BLaER1 (cell line): Measurements from ENCODE around the gene GNL2.
"Not testable (repeated sequence)": the region's sequence is repeated elsewhere in the genome, so short reads cannot be mapped to it uniquely, and the experiment has no call there.

Experiments
- H3K27ac ChIP-seq: shearing (Covaris generic); formaldehyde crosslinking; 2 replicates; pipeline ENCODE4 v1.8.1; 2022
- H3K27me3 ChIP-seq: shearing (Covaris generic); formaldehyde crosslinking; 2 replicates; pipeline ENCODE4 v1.8.1; 2022
- H3K36me3 ChIP-seq: shearing (Covaris generic); formaldehyde crosslinking; 2 replicates; pipeline ENCODE4 v1.8.1; 2022
- H3K4me1 ChIP-seq: shearing (Covaris generic); formaldehyde crosslinking; 2 replicates; pipeline ENCODE4 v1.8.1; 2022
- H3K4me2 ChIP-seq: shearing (Covaris generic); formaldehyde crosslinking; 2 replicates; pipeline ENCODE4 v1.8.1; 2022
- H3K4me3 ChIP-seq: shearing (Covaris generic); formaldehyde crosslinking; 2 replicates; pipeline ENCODE4 v1.8.1; 2022
- H3K9ac ChIP-seq: shearing (Covaris generic); formaldehyde crosslinking; 2 replicates; pipeline ENCODE4 v1.8.1; 2022
- H3K9me3 ChIP-seq: shearing (Covaris generic); formaldehyde crosslinking; 2 replicates; pipeline ENCODE4 v1.8.1; 2022
- H4K20me1 ChIP-seq: shearing (Covaris generic); formaldehyde crosslinking; 2 replicates; pipeline ENCODE4 v1.8.1; 2022
- Cebpa-rat ChIP-seq: shearing (Covaris generic); IDR thresholded peaks from 2 replicates; pipeline ENCODE4 v1.8.1; 2022

GNL2 gene

DNA sequence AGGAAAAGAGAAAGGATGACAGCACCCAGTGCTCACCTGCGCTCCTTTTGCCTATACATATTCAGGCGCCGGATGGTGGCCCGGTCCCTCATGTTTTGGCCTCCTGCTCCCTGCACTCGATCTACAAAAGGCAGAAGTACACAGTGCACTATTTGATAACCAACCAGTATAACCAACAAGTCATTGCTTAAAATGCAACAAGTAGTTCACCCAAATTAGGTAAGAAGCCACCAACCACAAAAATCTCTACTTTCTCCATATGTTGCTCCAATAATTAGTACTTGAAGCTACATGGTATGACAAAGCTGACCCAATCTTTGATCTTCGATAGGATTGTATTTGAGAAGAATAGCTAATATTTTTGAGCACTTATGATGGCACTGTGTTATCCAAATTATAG is 2.0 kb downstream of the GNL2 start:
- Histone ChIP-seq H3K4me2 (peak overlapping the region; percentile 97), H3K36me3 (peaks cover 55% of the 10 kb centered on the region), H3K9ac (no peak overlapping the region)

DNA sequence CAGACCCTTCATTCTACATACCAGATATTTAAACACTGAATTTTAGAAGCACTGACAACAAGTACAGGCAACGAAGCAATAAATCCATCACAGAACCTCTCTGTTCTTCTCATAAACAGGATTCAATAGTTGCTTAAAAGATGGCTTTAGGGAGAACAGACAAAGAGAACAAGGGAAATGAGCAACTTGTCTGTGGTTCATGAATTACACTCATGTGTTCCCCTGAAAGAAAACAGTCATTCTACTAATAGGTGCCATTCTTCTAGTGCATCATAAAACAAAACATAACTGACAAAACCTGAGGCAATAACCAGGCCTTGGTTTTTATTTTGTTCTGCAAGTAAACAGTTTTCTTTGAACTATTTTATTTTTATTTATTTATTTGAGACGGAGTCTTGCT is 6.8 kb downstream of the GNL2 start:
- peaks cover 7% of the 10 kb centered on the region for H3K4me1 ChIP-seq
- no peaks in the 10 kb centered on the region for H3K27me3 ChIP-seq
- peaks cover 100% of the 10 kb centered on the region for H3K36me3 ChIP-seq
- no peak overlapping the region for H3K4me3 ChIP-seq
- no peak overlapping the region for H3K9ac ChIP-seq
- no peak for TF ChIP-seq Cebpa-rat
- no peak overlapping the region for H3K4me2 ChIP-seq
- no peak overlapping the region for H3K27ac ChIP-seq
- peaks cover 82% of the 10 kb centered on the region for H4K20me1 ChIP-seq
- H3K9me3 ChIP-seq = no peaks in the 10 kb centered on the region

More for the DNA sequence above, 2.0 kb downstream of the GNL2 start:
- H3K4me1 ChIP-seq = peaks cover 25% of the 10 kb centered on the region
- no peaks in the 10 kb centered on the region for H3K27me3 ChIP-seq
- H3K9me3 ChIP-seq = no peaks in the 10 kb centered on the region
- H3K27ac ChIP-seq = no peak overlapping the region
- no peak overlapping the region for H3K4me3 ChIP-seq
- TF ChIP-seq Cebpa-rat = no peak
- peaks cover 67% of the 10 kb centered on the region for H4K20me1 ChIP-seq

- H3K9me3 ChIP-seq, H3K4me3 ChIP-seq, H3K27me3 ChIP-seq, H3K4me2 ChIP-seq, H3K9ac ChIP-seq, H3K4me1 ChIP-seq, H3K27ac ChIP-seq: not testable (repeated sequence)
- H4K20me1 ChIP-seq = peaks cover 63% of the 10 kb centered on the region
- H3K36me3 ChIP-seq = peaks cover 100% of the 10 kb centered on the region
These were observed 11.2 kb downstream of the GNL2 start for GRCh38 chr1:37584544-37584943.

GRCh38 chr1:37575692-37576091 is 20.0 kb downstream of the GNL2 start:
- Histone ChIP-seq H3K4me2 (no peak overlapping the region), H3K27me3 (no peaks in the 10 kb centered on the region), H3K9me3 (no peaks in the 10 kb centered on the region), H3K27ac (no peak overlapping the region), H3K4me3 (no peak overlapping the region), H3K4me1 (no peaks in the 10 kb centered on the region), H3K36me3 (peaks cover 100% of the 10 kb centered on the region), H3K9ac (no peak overlapping the region), H4K20me1 (peaks cover 20% of the 10 kb centered on the region; the same call in 1 of the 2 replicates)
- TF ChIP-seq Cebpa-rat = no peak

- Histone ChIP-seq H3K4me2 (no peak overlapping the region), H3K36me3 (peaks cover 100% of the 10 kb centered on the region), H3K4me3 (no peak overlapping the region), H3K4me1 (no peaks in the 10 kb centered on the region), H3K27me3 (no peaks in the 10 kb centered on the region), H3K9me3 (no peaks in the 10 kb centered on the region), H3K9ac (no peak overlapping the region), H4K20me1 (peaks cover 12% of the 10 kb centered on the region; the same call in 1 of the 2 replicates), H3K27ac (no peak overlapping the region)
- TF ChIP-seq Cebpa-rat = no peak
These were observed 20.8 kb downstream of the GNL2 start for GRCh38 chr1:37574834-37575480.

DNA sequence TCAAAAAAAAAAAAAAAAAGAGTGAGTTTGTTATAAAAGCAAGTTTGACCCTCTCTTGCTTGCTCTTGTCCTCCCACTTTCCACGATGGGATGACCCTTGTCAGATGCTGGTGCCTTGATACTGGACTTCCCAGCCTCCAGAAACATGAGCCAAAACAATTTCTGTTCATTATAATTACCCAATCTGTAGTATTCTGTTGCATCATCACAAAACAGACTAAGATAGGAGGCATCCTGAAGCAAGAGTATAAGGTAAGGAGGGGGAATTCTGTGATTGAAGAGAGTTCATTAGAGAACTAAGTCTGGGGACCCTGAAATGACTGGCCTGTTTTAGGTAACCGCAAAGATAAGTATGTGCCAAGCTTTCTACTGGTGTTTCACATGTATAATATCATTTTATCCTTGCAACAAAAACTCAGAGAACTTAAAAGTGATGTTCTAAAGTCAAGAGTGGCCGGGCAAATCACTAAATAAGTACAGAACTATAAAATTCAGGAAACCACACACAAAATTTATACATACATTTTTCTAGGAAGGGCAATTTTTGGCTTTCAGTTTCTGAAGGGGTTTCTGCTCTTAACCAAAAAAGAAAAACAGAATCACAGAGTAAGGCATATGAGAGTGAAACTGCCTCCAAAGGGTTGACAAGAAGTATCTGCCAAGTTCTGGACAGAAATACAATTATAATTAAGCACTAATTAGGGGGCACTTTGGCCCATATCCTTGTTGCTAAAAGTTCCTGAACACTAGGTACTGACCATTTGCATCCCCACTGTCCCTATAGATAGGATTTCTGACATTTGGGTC is 25.0 kb downstream of the GNL2 start:
- Histone ChIP-seq H3K27ac (no peak overlapping the region), H4K20me1 (no peaks in the 10 kb centered on the region)
- no peak for TF ChIP-seq Cebpa-rat

DNA sequence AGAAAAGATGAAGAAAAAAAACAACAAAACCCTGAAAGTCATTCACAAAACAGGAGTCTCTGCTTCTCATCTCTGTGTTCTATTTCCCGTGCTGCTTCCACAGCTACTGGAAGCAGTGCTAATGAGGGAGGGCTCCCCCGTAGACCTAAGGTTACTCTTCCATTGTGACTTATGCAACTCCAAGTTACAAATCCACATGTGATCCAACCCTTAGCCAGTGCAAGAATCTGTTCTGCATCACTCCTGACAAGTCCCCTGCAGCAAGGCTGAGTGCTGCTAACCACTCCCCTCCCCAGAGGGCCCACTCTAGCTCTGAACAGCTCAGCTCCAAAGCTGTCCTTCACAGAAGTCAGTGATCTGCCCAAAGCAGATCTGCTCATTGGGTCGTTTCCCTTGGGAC is 28.7 kb downstream of the GNL2 start:
- Histone ChIP-seq H3K27ac (no peak overlapping the region), H3K9ac (no peak overlapping the region), H3K4me3 (no peak overlapping the region), H3K4me1 (no peaks in the 10 kb centered on the region), H3K9me3 (no peaks in the 10 kb centered on the region), H4K20me1 (0 out of 2 replicates have a peak, but pooled peaks cover 7% of the 10 kb centered on the region), H3K36me3 (peaks cover 99% of the 10 kb centered on the region), H3K4me2 (no peak overlapping the region), H3K27me3 (no peaks in the 10 kb centered on the region)
- TF ChIP-seq Cebpa-rat = no peak

More for the DNA sequence above, 25.0 kb downstream of the GNL2 start:
- Histone ChIP-seq H3K9ac (no peak overlapping the region), H3K4me3 (no peak overlapping the region), H3K27me3 (no peaks in the 10 kb centered on the region), H3K4me1 (no peaks in the 10 kb centered on the region), H3K9me3 (no peaks in the 10 kb centered on the region), H3K4me2 (no peak overlapping the region), H3K36me3 (peaks cover 100% of the 10 kb centered on the region)

GRCh38 chr1:37564892-37565291 is 30.8 kb downstream of the GNL2 start:
- Histone ChIP-seq H3K27ac (no peak overlapping the region), H3K27me3 (no peaks in the 10 kb centered on the region), H4K20me1 (0 out of 2 replicates have a peak, but pooled peaks cover 7% of the 10 kb centered on the region), H3K9ac (no peak overlapping the region), H3K9me3 (no peaks in the 10 kb centered on the region), H3K4me1 (no peaks in the 10 kb centered on the region), H3K4me2 (no peak overlapping the region), H3K4me3 (no peak overlapping the region), H3K36me3 (peaks cover 87% of the 10 kb centered on the region)
- TF ChIP-seq Cebpa-rat = no peak

GRCh38 chr1:37562984-37563383 is 32.8 kb downstream of the GNL2 start:
- no peak overlapping the region for H3K9ac ChIP-seq
- H3K4me1 ChIP-seq = peaks cover 7% of the 10 kb centered on the region
- H3K4me3 ChIP-seq = no peak overlapping the region
- TF ChIP-seq Cebpa-rat = no peak
- no peaks in the 10 kb centered on the region for H3K27me3 ChIP-seq
- 0 out of 2 replicates have a peak, but pooled peaks cover 7% of the 10 kb centered on the region for H4K20me1 ChIP-seq
- no peak overlapping the region for H3K4me2 ChIP-seq
- peaks cover 67% of the 10 kb centered on the region for H3K36me3 ChIP-seq
- no peak overlapping the region for H3K27ac ChIP-seq
- H3K9me3 ChIP-seq = no peaks in the 10 kb centered on the region
